GM12864 (cell line): Measurements from ENCODE around the gene THSD4.

Experiments
- DNase-seq: peaks from one replicate; pipeline ENCODE4 v3.0.0-alpha.2; 2011; ENCODE audit warnings: low read depth
- H3K4me3 ChIP-seq: 2 replicates; pipeline ENCODE4 v1.5.1; 2011; ENCODE audit warnings: mild to moderate bottlenecking, low read depth, low read length, control low read depth
- CTCF ChIP-seq: IDR thresholded peaks from 2 replicates; pipeline ENCODE4 v1.5.1; 2011; ENCODE audit warnings: low read depth, mild to moderate bottlenecking, moderate library complexity, low read length, control low read depth, inconsistent platforms; ENCODE audit errors: missing control alignments

The THSD4 gene

GRCh38 chr15:71623111-71623510 lies 507.8 kb downstream of the THSD4 start:
- DNase-seq: no peak
- no peak for TF ChIP-seq CTCF
- no peak overlapping the region for H3K4me3 ChIP-seq

GRCh38 chr15:71626596-71627088 lies 511.4 kb downstream of the THSD4 start:
- H3K4me3 ChIP-seq: no peak overlapping the region
- TF ChIP-seq CTCF: no peak
- no peak for DNase-seq

GRCh38 chr15:71627188-71627587 lies 511.9 kb downstream of the THSD4 start:
- TF ChIP-seq CTCF: no peak
- H3K4me3 ChIP-seq: no peak overlapping the region
- DNase-seq: no peak

GRCh38 chr15:71627604-71628003 lies 512.3 kb downstream of the THSD4 start:
- no peak for TF ChIP-seq CTCF
- no peak overlapping the region for H3K4me3 ChIP-seq
- no peak for DNase-seq

GRCh38 chr15:71628988-71629770 lies 513.9 kb downstream of the THSD4 start:
- no peak for TF ChIP-seq CTCF
- H3K4me3 ChIP-seq: no peak overlapping the region
- DNase-seq: no peak

- DNase-seq: no peak
- no peak overlapping the region for H3K4me3 ChIP-seq
- no peak for TF ChIP-seq CTCF
These were observed 514.7 kb downstream of the THSD4 start for GRCh38 chr15:71629781-71630474.

GRCh38 chr15:71630475-71630809 lies 515.2 kb downstream of the THSD4 start:
- TF ChIP-seq CTCF: no peak
- no peak for DNase-seq
- H3K4me3 ChIP-seq: no peak overlapping the region
